K562 (cell line): Measurements from ENCODE around the gene LPAR3. TPM values are rescaled to one million over a fixed set of nuclear protein-coding genes. Genes with fewer than 3 reads are reported as not detected.

Experiments used
- RERE ChIP-seq: sonication (generic); formaldehyde crosslinking; IDR thresholded peaks from 2 replicates; pipeline ENCODE4 v1.8.0; 2023; ENCODE audit warnings: missing genetic modification reagents, mild to moderate bottlenecking, borderline replicate concordance
- ZNF592 ChIP-seq: fragments of 450-650 bp; IDR thresholded peaks from 2 replicates; pipeline ENCODE4 v1.6.1; 2017; ENCODE audit warnings: antibody characterized with exemption, mild to moderate bottlenecking
- polyA plus RNA-seq, 8 experiments: library from polyadenylated mRNA; depleted of rRNA in 4 of 8; stranded (reverse) in 5 of 8; unstranded in 3 of 8; fragments of >200 nt; fragmentation: Nextera tagmentation in 2 of 8; fragmentation: Illumina TruSeq in 1 of 8; extraction: Ambion mirVana in 2 of 8; extraction: Trizol in 1 of 8; gene quantifications; 2 replicates each; pipeline versions ENCODE4 v1.2.1 to v1.2.3, GENCODE V29; 2011 to 2014; ENCODE audit warnings: inconsistent platforms in 1 of 8, missing spikeins in 1 of 8
- total RNA-seq, 7 experiments: library from RNA; depleted of rRNA in 6 of 7; stranded (reverse); fragments of >200 nt in 6 of 7; fragmentation: Illumina TruSeq in 2 of 7; extraction: Trizol in 2 of 7; gene quantifications; 2 replicates each; pipeline versions ENCODE4 v1.2.1 to v1.2.3, GENCODE V29; 2011 to 2021; ENCODE audit warnings: low replicate concordance in 1 of 7

LPAR3 gene
- total and polyA plus RNA-seq, 9 of the 15 experiments (the other 6 are each of a cell fraction or from before 2014, with no cell fraction given), result 0.11 TPM; not detected in 8

- no peak for TF ChIP-seq ZNF592
- no peak for TF ChIP-seq RERE (CRISPR knock-in tag)
Measured at GRCh38 chr1:84885469-84885868, 7.5 kb downstream of the LPAR3 start (continued).
